Stimulated activated CD8-positive, alpha-beta memory T cell treated with anti-CD3 and anti-CD28 coated beads, Interleukin-12 subunit alpha, Interleukin-12 subunit beta, amount 100 ng/mL, for 1 hour (primary cell): ENCODE data around the gene NCAM2.

Experiments used
- DNase-seq: peaks from one replicate; pipeline ENCODE4 v3.0.0-alpha.2; 2020; ENCODE audit warnings: low read depth

Gene NCAM2

GRCh38 chr21:21028275-21028820, 30.1 kb downstream of the NCAM2 start:
- no peak for DNase-seq

- DNase-seq: no peak
These were observed 31.0 kb downstream of the NCAM2 start for GRCh38 chr21:21029164-21029563.

GRCh38 chr21:21030311-21030710, 32.1 kb downstream of the NCAM2 start:
- DNase-seq: no peak

- DNase-seq: no peak
These were observed 35.8 kb downstream of the NCAM2 start for GRCh38 chr21:21034036-21034435.

GRCh38 chr21:21039624-21040170, 41.5 kb downstream of the NCAM2 start:
- no peak for DNase-seq

- no peak for DNase-seq
These were observed 47.3 kb downstream of the NCAM2 start for GRCh38 chr21:21045518-21045917.

- no peak for DNase-seq
These were observed 47.9 kb downstream of the NCAM2 start for GRCh38 chr21:21046063-21046462.

GRCh38 chr21:21051109-21052055, 53.2 kb downstream of the NCAM2 start:
- DNase-seq: no peak

GRCh38 chr21:21052672-21053071, 54.5 kb downstream of the NCAM2 start:
- no peak for DNase-seq

GRCh38 chr21:21057349-21058062, 59.3 kb downstream of the NCAM2 start:
- DNase-seq: no peak

- no peak for DNase-seq
These were observed 65.6 kb downstream of the NCAM2 start for GRCh38 chr21:21063828-21064227.

GRCh38 chr21:21064353-21064752, 66.1 kb downstream of the NCAM2 start:
- no peak for DNase-seq

GRCh38 chr21:21067375-21067774, 69.2 kb downstream of the NCAM2 start:
- DNase-seq: no peak

GRCh38 chr21:21074305-21074704, 76.1 kb downstream of the NCAM2 start:
- no peak for DNase-seq

- DNase-seq: no peak
These were observed 77.8 kb downstream of the NCAM2 start for GRCh38 chr21:21076051-21076450.

- DNase-seq: no peak
These were observed 78.3 kb downstream of the NCAM2 start for GRCh38 chr21:21076491-21076890.

GRCh38 chr21:21079646-21080045, 81.4 kb downstream of the NCAM2 start:
- DNase-seq: no peak

GRCh38 chr21:21084179-21084578, 86.0 kb downstream of the NCAM2 start:
- no peak for DNase-seq

GRCh38 chr21:21085206-21085605, 87.0 kb downstream of the NCAM2 start:
- DNase-seq: no peak

- DNase-seq: no peak
These were observed 98.7 kb downstream of the NCAM2 start for GRCh38 chr21:21096956-21097355.

- no peak for DNase-seq
These were observed 99.3 kb downstream of the NCAM2 start for GRCh38 chr21:21097466-21097865.

GRCh38 chr21:21101911-21102310, 103.7 kb downstream of the NCAM2 start:
- no peak for DNase-seq

- no peak for DNase-seq
These were observed 104.7 kb downstream of the NCAM2 start for GRCh38 chr21:21102896-21103295.
